Brain microvascular endothelial cell (primary cell): Measurements from ENCODE around the gene EMC10.

ENCODE experiments used
- DNase-seq: peaks from one replicate; pipeline ENCODE4 v3.0.0-alpha.2; 2020
- H3K27ac ChIP-seq: fragments of 250-450 bp; sonication (Bioruptor Pico); 2 replicates; pipeline ENCODE4 v1.5.1; 2020; ENCODE audit warnings: mild to moderate bottlenecking, moderate library complexity
- H3K27me3 ChIP-seq: fragments of 250-450 bp; sonication (Bioruptor Pico); replicated peaks from 2 replicates; pipeline ENCODE4 v1.5.1; 2020; ENCODE audit warnings: mild to moderate bottlenecking
- H3K36me3 ChIP-seq: fragments of 250-450 bp; sonication (Bioruptor Pico); replicated peaks from 2 replicates; pipeline ENCODE4 v1.5.1; 2020; ENCODE audit warnings: mild to moderate bottlenecking
- H3K4me3 ChIP-seq: 2 replicates; pipeline ENCODE4 v1.5.1; 2011; ENCODE audit warnings: low read depth, mild to moderate bottlenecking, control low read depth, low read length, moderate library complexity
- CTCF ChIP-seq: IDR thresholded peaks from 2 replicates; pipeline ENCODE4 v1.5.1; 2011; ENCODE audit warnings: low read depth, mild to moderate bottlenecking, moderate library complexity, low read length, control low read depth, inconsistent platforms; ENCODE audit errors: missing control alignments
- in situ Hi-C: cut with HindIII; loops from 2 replicates; pipeline ENCODE4 v1.10.0; 2017; ENCODE audit warnings: low sequenced_read_pairs, low pct_ligation_motif_present

EMC10 gene

GRCh38 chr19:50505856-50506611 is 29.7 kb downstream of the EMC10 start:
- no peak for TF ChIP-seq CTCF
- in situ Hi-C loops, result no loop called here
- no peaks in the 10 kb centered on the region for H3K36me3 ChIP-seq

GRCh38 chr19:50506700-50507099 is 30.4 kb downstream of the EMC10 start:
- no peak for DNase-seq
- H3K27me3 ChIP-seq, result no peaks in the 10 kb centered on the region
- no peak for TF ChIP-seq CTCF
- H3K36me3 ChIP-seq, result no peaks in the 10 kb centered on the region
- H3K27ac ChIP-seq, result no peak overlapping the region
- in situ Hi-C loops, result no loop called here
- no peak overlapping the region for H3K4me3 ChIP-seq

More at GRCh38 chr19:50505856-50506611, 29.7 kb downstream of the EMC10 start:
- Histone ChIP-seq H3K4me3 (no peak overlapping the region), H3K27ac (no peak overlapping the region), H3K27me3 (peaks cover 5% of the 10 kb centered on the region)
- DNase-seq, result no peak

- TF ChIP-seq CTCF, result no peak
- H3K36me3 ChIP-seq, result no peaks in the 10 kb centered on the region
- H3K27me3 ChIP-seq, result no peaks in the 10 kb centered on the region
- DNase-seq, result no peak
- no peak overlapping the region for H3K27ac ChIP-seq
- no peak overlapping the region for H3K4me3 ChIP-seq
- in situ Hi-C loops, result no loop called here
Measured at GRCh38 chr19:50507376-50507775, 31.1 kb downstream of the EMC10 start.

GRCh38 chr19:50508843-50509190 is 32.5 kb downstream of the EMC10 start:
- in situ Hi-C loops, result no loop called here
- no peak for TF ChIP-seq CTCF
- no peak for DNase-seq
- H3K4me3 ChIP-seq, result no peak overlapping the region
- no peak overlapping the region for H3K27ac ChIP-seq
- no peaks in the 10 kb centered on the region for H3K36me3 ChIP-seq
- H3K27me3 ChIP-seq, result no peaks in the 10 kb centered on the region

GRCh38 chr19:50509366-50509765 is 33.1 kb downstream of the EMC10 start:
- Histone ChIP-seq H3K4me3 (no peak overlapping the region), H3K27ac (no peak overlapping the region), H3K27me3 (no peaks in the 10 kb centered on the region), H3K36me3 (no peaks in the 10 kb centered on the region)
- TF ChIP-seq CTCF, result no peak
- DNase-seq, result no peak
- in situ Hi-C loops, result no loop called here
